GM12878 (cell line): ENCODE results near the gene SYTL5.
"Not testable (repeated sequence)": the region's sequence is repeated elsewhere in the genome, so short reads cannot be mapped to it uniquely, and the experiment has no call there.

Source experiments
- CTCF ChIP-seq, 3 experiments: IDR thresholded peaks in 2 of 3; conservative IDR thresholded peaks in 1 of 3; 2 replicates each; pipeline ENCODE4 v1.5.1; 2011; ENCODE audit warnings: low read depth in 3 of 3, low read length in 3 of 3, mild to moderate bottlenecking in 3 of 3, control low read depth in 2 of 3, moderate library complexity in 2 of 3, inconsistent platforms in 1 of 3, mixed read lengths in 1 of 3; ENCODE audit not compliant: control insufficient read depth in 2 of 3, insufficient read depth in 1 of 3; ENCODE audit errors: extremely low read depth in 1 of 3
- EP300 ChIP-seq, 2 experiments: fragments of 150-350 bp in 1 of 2; IDR thresholded peaks; 2 replicates each; pipeline ENCODE4 v1.6.1; 2011 to 2012; ENCODE audit warnings: low read depth in 2 of 2, low read length in 2 of 2, borderline replicate concordance in 1 of 2, improper control_type of control experiment in 1 of 2, inconsistent platforms in 1 of 2; ENCODE audit not compliant: control insufficient read depth in 1 of 2
- IKZF2 ChIP-seq, 2 experiments: fragments of 450-650 bp; IDR thresholded peaks; 2 replicates each; pipeline ENCODE4 v1.6.1; 2017; ENCODE audit warnings: mild to moderate bottlenecking in 2 of 2, moderate library complexity in 2 of 2
- JUNB ChIP-seq: IDR thresholded peaks from 2 replicates; pipeline ENCODE4 v1.6.1; 2016; ENCODE audit warnings: antibody characterized with exemption, mild to moderate bottlenecking
- MTA3 ChIP-seq: IDR thresholded peaks from 2 replicates; pipeline ENCODE4 v1.6.1; 2012; ENCODE audit warnings: low read length, inconsistent platforms, borderline replicate concordance
- POLR2A ChIP-seq: IDR thresholded peaks from 2 replicates; pipeline ENCODE4 v1.6.1; 2011; ENCODE audit warnings: low read depth, mild to moderate bottlenecking, low read length
- SUPT20H ChIP-seq: IDR thresholded peaks from 2 replicates; pipeline ENCODE4 v1.6.1; 2011; ENCODE audit warnings: low read depth, mild to moderate bottlenecking, low read length, moderate library complexity, borderline replicate concordance; ENCODE audit not compliant: control insufficient read depth
- TBL1XR1 ChIP-seq: IDR thresholded peaks from 2 replicates; pipeline ENCODE4 v1.6.1; 2012; ENCODE audit warnings: low read depth, low read length, improper control_type of control experiment
- ZNF274 ChIP-seq: IDR thresholded peaks from one replicate; pipeline ENCODE4 v1.8.0; 2011; ENCODE audit not compliant: insufficient read length, insufficient read depth
- ZZZ3 ChIP-seq: IDR thresholded peaks from 2 replicates; pipeline ENCODE4 v1.6.1; 2011; ENCODE audit warnings: low read depth; ENCODE audit not compliant: control insufficient read depth, insufficient read length

GRCh38 chrX:37991303-37991702, 15.1 kb upstream of the SYTL5 start:
- TF ChIP-seq CTCF (IDR thresholded peaks at IDR 0.05 in 2 of 3, conservative IDR thresholded peaks at IDR 0.05 in 1 of 3; ENCODE audit: control insufficient read depth in 2 of 3, extremely low read depth in 1 of 3, insufficient read depth in 1 of 3, low read depth in 3 of 3, low read length in 3 of 3); IKZF2 (IDR thresholded peaks at IDR 0.05); JUNB; TBL1XR1; ZNF274; POLR2A; EP300 (IDR thresholded peaks at IDR 0.05; ENCODE audit: borderline replicate concordance in 1 of 2, control insufficient read depth in 1 of 2, low read depth in 2 of 2, low read length in 2 of 2); ZZZ3; SUPT20H; MTA3: not testable (repeated sequence)
